HG03565 (cell line): ENCODE data around the gene MSH2.

Source experiments
- ATAC-seq: cut with Tn5 transposase; IDR thresholded peaks from one replicate; pipeline ENCODE4 v1.9.1; 2021; ENCODE audit warnings: mild to moderate bottlenecking, moderate library complexity; ENCODE audit not compliant: unreplicated experiment

The MSH2 gene

GRCh38 chr2:47530105-47530760, 127.3 kb downstream of the MSH2 start:
- no peak for ATAC-seq

- ATAC-seq = no peak
Measured at GRCh38 chr2:47531378-47532042, 128.6 kb downstream of the MSH2 start.
